B cell (primary cell): ENCODE data around the gene KIDINS220.
A peak's percentile ranks its signal among the peaks of the same experiment; 100 is the strongest.

Experiments used
- CTCF ChIP-seq: fragments of 200-600 bp; IDR thresholded peaks from one replicate; pipeline ENCODE4 v1.8.0; 2022; ENCODE audit warnings: antibody characterized with exemption, mild to moderate bottlenecking
- EZH2 ChIP-seq: IDR thresholded peaks from 2 replicates; pipeline ENCODE4 v1.6.1; 2012; ENCODE audit warnings: borderline replicate concordance, low read depth, mild to moderate bottlenecking, moderate library complexity, low read length; ENCODE audit not compliant: insufficient read depth, poor library complexity, severe bottlenecking

DNA sequence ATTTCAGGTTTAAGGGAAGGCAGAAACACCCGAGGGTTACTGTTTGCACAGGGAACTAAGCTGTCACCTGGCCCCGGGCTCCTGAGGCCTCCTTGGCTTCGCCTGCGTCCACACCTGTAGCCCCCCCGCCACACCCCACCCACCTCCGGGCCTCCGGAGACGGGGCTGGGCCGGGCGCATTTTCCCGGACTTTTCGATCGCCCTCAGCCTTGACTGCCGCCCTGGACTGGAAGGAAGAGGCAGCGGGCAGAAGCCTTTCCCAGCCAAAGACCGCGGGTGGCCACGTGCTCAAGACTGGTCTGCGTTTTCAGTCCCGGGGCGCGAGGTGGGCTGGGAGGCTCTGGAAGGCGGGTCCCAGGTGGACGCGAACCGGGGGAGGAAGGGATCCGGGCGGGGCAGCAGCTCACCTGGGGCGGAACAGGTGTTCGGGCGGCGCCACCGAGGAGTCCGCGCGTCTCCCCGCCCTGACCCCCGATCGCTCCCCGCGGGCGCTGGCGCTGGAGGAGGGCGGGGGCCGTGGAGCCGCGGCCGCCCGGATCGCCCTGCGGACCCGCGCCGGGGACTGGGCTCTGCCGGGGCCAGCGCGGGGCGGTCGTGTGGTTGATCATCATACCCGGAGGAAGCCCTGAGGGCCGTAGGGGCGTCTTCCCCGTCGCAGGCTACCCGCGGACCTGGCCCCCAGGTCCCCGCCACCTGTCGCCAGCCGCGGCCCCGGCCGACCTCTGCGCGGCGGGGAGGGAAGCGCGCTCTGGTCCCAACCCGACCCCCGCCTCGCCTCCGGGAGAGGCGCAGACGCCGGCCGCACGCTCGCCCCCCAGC lies 152.3 kb downstream of the KIDINS220 start:
- TF ChIP-seq CTCF (no peak), EZH2 (peak; percentile 64)
